PC-9 (cell line): ENCODE measurements around the gene MARCHF6.

Experiments
- EZH2 ChIP-seq: fragments of 200-600 bp; sonication (generic); IDR thresholded peaks from 2 replicates; pipeline ENCODE4 v1.8.0; 2017; ENCODE audit warnings: antibody characterized with exemption, low read depth
- TF ChIP-seq, protein P1 (sequence below): fragments of 200-600 bp; sonication (generic); conservative IDR thresholded peaks from 2 replicates; pipeline ENCODE4 v1.6.1; 2017; ENCODE audit warnings: mixed run types, antibody characterized with exemption, mild to moderate bottlenecking, moderate library complexity

DNA sequence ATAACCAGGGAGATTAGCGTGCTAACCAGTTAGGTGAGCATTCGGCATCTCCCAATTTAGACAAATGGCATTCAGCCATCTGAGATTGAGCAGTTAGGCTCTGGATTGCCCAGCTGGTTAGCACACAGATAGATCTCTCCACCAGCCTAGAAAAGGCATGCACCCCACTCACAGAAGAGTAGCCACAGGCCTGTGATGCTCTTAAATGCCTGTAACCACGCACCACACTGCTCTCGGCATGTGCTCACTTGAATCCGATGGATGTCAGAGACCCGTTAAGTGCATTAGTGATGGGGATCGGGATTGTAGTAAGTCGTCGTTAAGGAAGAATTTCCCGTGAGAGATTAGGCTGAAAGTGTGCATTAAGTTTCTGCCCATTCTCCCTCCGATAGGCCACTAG, 23.0 kb downstream of the MARCHF6 start:
- TF ChIP-seq, protein P1, sequence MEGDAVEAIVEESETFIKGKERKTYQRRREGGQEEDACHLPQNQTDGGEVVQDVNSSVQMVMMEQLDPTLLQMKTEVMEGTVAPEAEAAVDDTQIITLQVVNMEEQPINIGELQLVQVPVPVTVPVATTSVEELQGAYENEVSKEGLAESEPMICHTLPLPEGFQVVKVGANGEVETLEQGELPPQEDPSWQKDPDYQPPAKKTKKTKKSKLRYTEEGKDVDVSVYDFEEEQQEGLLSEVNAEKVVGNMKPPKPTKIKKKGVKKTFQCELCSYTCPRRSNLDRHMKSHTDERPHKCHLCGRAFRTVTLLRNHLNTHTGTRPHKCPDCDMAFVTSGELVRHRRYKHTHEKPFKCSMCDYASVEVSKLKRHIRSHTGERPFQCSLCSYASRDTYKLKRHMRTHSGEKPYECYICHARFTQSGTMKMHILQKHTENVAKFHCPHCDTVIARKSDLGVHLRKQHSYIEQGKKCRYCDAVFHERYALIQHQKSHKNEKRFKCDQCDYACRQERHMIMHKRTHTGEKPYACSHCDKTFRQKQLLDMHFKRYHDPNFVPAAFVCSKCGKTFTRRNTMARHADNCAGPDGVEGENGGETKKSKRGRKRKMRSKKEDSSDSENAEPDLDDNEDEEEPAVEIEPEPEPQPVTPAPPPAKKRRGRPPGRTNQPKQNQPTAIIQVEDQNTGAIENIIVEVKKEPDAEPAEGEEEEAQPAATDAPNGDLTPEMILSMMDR, result no peak
- no peak for TF ChIP-seq EZH2
